Hepatocyte (in vitro differentiated cells): ENCODE results near the gene TBX5.

Experiments used
- EZH2phosphoT487 ChIP-seq: fragments of 200-600 bp; sonication (generic); IDR thresholded peaks from one replicate; pipeline ENCODE4 v1.6.1; 2018; ENCODE audit warnings: antibody characterized with exemption, mild to moderate bottlenecking, low read depth, moderate library complexity; ENCODE audit not compliant: unreplicated experiment, severe bottlenecking
- TF ChIP-seq, protein P1 (sequence below): fragments of 200-600 bp; sonication (generic); IDR thresholded peaks from 2 replicates; pipeline ENCODE4 v1.5.1; 2016; ENCODE audit warnings: antibody characterized with exemption, mild to moderate bottlenecking; ENCODE audit not compliant: poor library complexity

DNA sequence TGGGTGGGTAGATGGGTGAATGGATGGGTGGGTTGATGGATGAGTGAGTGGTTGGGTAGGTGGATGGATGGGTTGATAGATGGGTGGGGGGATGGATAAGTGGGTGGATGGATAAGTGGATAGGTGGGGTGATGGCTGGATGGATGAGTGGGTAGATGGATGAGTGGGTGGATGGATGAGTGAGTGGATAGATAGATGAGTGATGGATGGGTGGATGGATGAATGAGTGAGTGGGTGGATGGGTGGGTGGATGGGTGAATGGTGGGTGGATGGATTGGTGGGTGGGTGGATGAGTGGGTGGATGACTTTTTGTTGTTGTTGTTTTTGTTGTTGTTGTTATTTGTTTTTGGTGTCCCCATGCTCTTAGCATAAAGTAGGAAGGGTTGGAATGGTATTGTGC lies 45.5 kb downstream of the TBX5 start:
- TF ChIP-seq, protein P1, sequence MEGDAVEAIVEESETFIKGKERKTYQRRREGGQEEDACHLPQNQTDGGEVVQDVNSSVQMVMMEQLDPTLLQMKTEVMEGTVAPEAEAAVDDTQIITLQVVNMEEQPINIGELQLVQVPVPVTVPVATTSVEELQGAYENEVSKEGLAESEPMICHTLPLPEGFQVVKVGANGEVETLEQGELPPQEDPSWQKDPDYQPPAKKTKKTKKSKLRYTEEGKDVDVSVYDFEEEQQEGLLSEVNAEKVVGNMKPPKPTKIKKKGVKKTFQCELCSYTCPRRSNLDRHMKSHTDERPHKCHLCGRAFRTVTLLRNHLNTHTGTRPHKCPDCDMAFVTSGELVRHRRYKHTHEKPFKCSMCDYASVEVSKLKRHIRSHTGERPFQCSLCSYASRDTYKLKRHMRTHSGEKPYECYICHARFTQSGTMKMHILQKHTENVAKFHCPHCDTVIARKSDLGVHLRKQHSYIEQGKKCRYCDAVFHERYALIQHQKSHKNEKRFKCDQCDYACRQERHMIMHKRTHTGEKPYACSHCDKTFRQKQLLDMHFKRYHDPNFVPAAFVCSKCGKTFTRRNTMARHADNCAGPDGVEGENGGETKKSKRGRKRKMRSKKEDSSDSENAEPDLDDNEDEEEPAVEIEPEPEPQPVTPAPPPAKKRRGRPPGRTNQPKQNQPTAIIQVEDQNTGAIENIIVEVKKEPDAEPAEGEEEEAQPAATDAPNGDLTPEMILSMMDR, result no peak
- no peak for TF ChIP-seq EZH2phosphoT487
